ENCODE results near the gene TMPRSS3. TPM values are rescaled to one million over a fixed set of nuclear protein-coding genes. Genes with fewer than 3 reads are reported as not detected.
"Not testable (repeated sequence)": the region's sequence is repeated elsewhere in the genome, so short reads cannot be mapped to it uniquely, and the experiment has no call there.

The TMPRSS3 gene
- polyA plus RNA-seq, 4 donors = 1.6 to 3.1 (median 2.2) TPM

GRCh38 chr21:42411197-42411869, 15.5 kb upstream of the TMPRSS3 start:
- DNase-seq (ENCODE audit: low read depth in 4 of 4, low spot score in 2 of 4) = no peak

- DNase-seq (ENCODE audit: low read depth in 4 of 4, low spot score in 2 of 4) = no peak
Observed at GRCh38 chr21:42409366-42409765, 13.5 kb upstream of the TMPRSS3 start.

- not testable (repeated sequence) for DNase-seq (ENCODE audit: low read depth in 4 of 4, low spot score in 2 of 4)
Observed at GRCh38 chr21:42408718-42409117, 12.9 kb upstream of the TMPRSS3 start.

- no peak for DNase-seq (ENCODE audit: low read depth in 4 of 4, low spot score in 2 of 4)
Observed at GRCh38 chr21:42407476-42407875, 11.6 kb upstream of the TMPRSS3 start.

- DNase-seq (ENCODE audit: low read depth in 4 of 4, low spot score in 2 of 4) = no peak
Observed at GRCh38 chr21:42406866-42407265, 11.0 kb upstream of the TMPRSS3 start.

- no peak for DNase-seq (ENCODE audit: low read depth in 4 of 4, low spot score in 2 of 4)
Observed at GRCh38 chr21:42406201-42406621, 10.4 kb upstream of the TMPRSS3 start.

- DNase-seq (ENCODE audit: low read depth in 4 of 4, low spot score in 2 of 4) = no peak
Observed at GRCh38 chr21:42405064-42406013, 9.5 kb upstream of the TMPRSS3 start.

GRCh38 chr21:42404539-42404938, 8.7 kb upstream of the TMPRSS3 start:
- no peak for DNase-seq (ENCODE audit: low read depth in 4 of 4, low spot score in 2 of 4)

GRCh38 chr21:42403611-42404231, 7.9 kb upstream of the TMPRSS3 start, which contains the start of gene UBASH3A:
UBASH3A (plus strand) TSS chr21:42403902; CDS start chr21:42403946, 44 bp downstream.
- DNase-seq (ENCODE audit: low read depth in 4 of 4, low spot score in 2 of 4) = no peak

- no peak for DNase-seq (ENCODE audit: low read depth in 4 of 4, low spot score in 2 of 4)
Observed at GRCh38 chr21:42401820-42402251, 6.0 kb upstream of the TMPRSS3 start.

GRCh38 chr21:42401154-42401553, 5.3 kb upstream of the TMPRSS3 start:
- no peak for DNase-seq (ENCODE audit: low read depth in 4 of 4, low spot score in 2 of 4)

- DNase-seq (ENCODE audit: low read depth in 4 of 4, low spot score in 2 of 4) = no peak
Observed at GRCh38 chr21:42400525-42400924, 4.7 kb upstream of the TMPRSS3 start.

- DNase-seq (ENCODE audit: low read depth in 4 of 4, low spot score in 2 of 4) = no peak
Observed at GRCh38 chr21:42398436-42399028, 2.7 kb upstream of the TMPRSS3 start.

- DNase-seq (ENCODE audit: low read depth in 4 of 4, low spot score in 2 of 4) = no peak
Observed at GRCh38 chr21:42397746-42398394, 2.0 kb upstream of the TMPRSS3 start.

GRCh38 chr21:42396799-42397745, 1.2 kb upstream of the TMPRSS3 start:
- DNase-seq (ENCODE audit: low read depth in 4 of 4, low spot score in 2 of 4) = no peak

GRCh38 chr21:42395302-42395701, 550 bp downstream of the TMPRSS3 start:
- DNase-seq (ENCODE audit: low read depth in 4 of 4, low spot score in 2 of 4) = no peak

- no peak for DNase-seq (ENCODE audit: low read depth in 4 of 4, low spot score in 2 of 4)
Observed at GRCh38 chr21:42393443-42393950, 2.4 kb downstream of the TMPRSS3 start.

- no peak for DNase-seq (ENCODE audit: low read depth in 4 of 4, low spot score in 2 of 4)
Observed at GRCh38 chr21:42392731-42393442, 3.0 kb downstream of the TMPRSS3 start.

All from left renal cortex interstitium (tissue), 4 donors.